ENCODE results near the gene HACL1. TPM values are rescaled to one million over a fixed set of nuclear protein-coding genes. Genes with fewer than 3 reads are reported as not detected.

Gene HACL1
- total and polyA plus RNA-seq, 10 of the 15 experiments (the other 5 are each of a cell fraction or from before 2014, with no cell fraction given), result 19.4 to 48.7 (median 30.1) TPM

- POLR2A ChIA-PET, result no interaction called here
- Histone ChIP-seq H2AFZ (ENCODE audit: control insufficient read depth, low read depth, low read length) (no peak overlapping the region), H4K20me1 (ENCODE audit: control insufficient read depth, insufficient read depth) (no peaks in the 10 kb centered on the region), H3K9me3 (replicated peaks; ENCODE audit: control insufficient read depth, insufficient read depth, low read length) (no peaks in the 10 kb centered on the region), H3K79me2 (ENCODE audit: control insufficient read depth, insufficient read depth, low read length) (no peaks in the 10 kb centered on the region), H3K4me1 (ENCODE audit: control insufficient read depth, insufficient read depth, low read length) (no peaks in the 10 kb centered on the region), H3K4me3 (no peak overlapping the region), H3K4me2 (ENCODE audit: control insufficient read depth, insufficient read depth) (no peak overlapping the region), H3K36me3 (ENCODE audit: control insufficient read depth in 2 of 2, insufficient read depth in 2 of 2, low read length in 1 of 2) (no peaks in the 10 kb centered on the region), H3K27ac (ENCODE audit: control insufficient read depth, insufficient read depth) (no peak overlapping the region), H3K27me3 (replicated peaks in 1 of 2; ENCODE audit: control insufficient read depth in 2 of 2, insufficient read depth in 2 of 2, low read length in 1 of 2) (no peaks in the 10 kb centered on the region), H3K9ac (ENCODE audit: control insufficient read depth, insufficient read depth, low read length) (no peak overlapping the region)
- SMC1A ChIA-PET (ENCODE audit: uncharacterized antibody, unreplicated experiment), result no interaction called here
- WGBS (ENCODE audit: insufficient coverage, insufficient replicate concordance, low lambda C conversion rate, missing lambda C conversion rate), result 0% methylated on average over 2 of the region's 2 CpGs
- in situ Hi-C loops (cut with MboI), result no loop called here
- no peak for DNase-seq (ENCODE audit: low read depth, low spot score)
- FAIRE-seq, result no peak
- no TSS peak for BruUV-seq (replicated peaks)
- RAD21 ChIA-PET (ENCODE audit: unreplicated experiment), result no interaction called here
- no peak for ATAC-seq
- intact Hi-C loops (cut with micrococcal nuclease; ENCODE audit: unreplicated experiment), result no loop called here
- no peak for TF ChIP-seq IKZF2 (IDR thresholded peaks at IDR 0.05)
- TF ChIP-seq KAT2A (conservative IDR thresholded peaks at IDR 0.05; ENCODE audit: control insufficient read depth, low read depth, low read length), result no peak
- no peak for TF ChIP-seq ZZZ3 (IDR thresholded peaks at IDR 0.05; ENCODE audit: control insufficient read depth, insufficient read length, low read depth)
- no peak for TF ChIP-seq POLR2AphosphoS5 (IDR thresholded peaks at IDR 0.05; ENCODE audit: low read length)
- no peak for TF ChIP-seq RAD21 (IDR thresholded peaks at IDR 0.05; ENCODE audit: insufficient read depth, low read depth, low read length)
- no peak for TF ChIP-seq SUPT20H (IDR thresholded peaks at IDR 0.05; ENCODE audit: borderline replicate concordance, control insufficient read depth, low read depth, low read length)
- no peak for TF ChIP-seq PRDM15 (CRISPR knock-in tag; IDR thresholded peaks at IDR 0.05)
- TF ChIP-seq YY1 (IDR thresholded peaks at IDR 0.05; ENCODE audit: low read depth, low read length), result no peak
- no peak for TF ChIP-seq RBBP5 (conservative IDR thresholded peaks at IDR 0.05)
- no peak for TF ChIP-seq IRF3 (IDR thresholded peaks at IDR 0.05)
- TF ChIP-seq RB1 (IDR thresholded peaks at IDR 0.05; ENCODE audit: borderline replicate concordance), result no peak
- CTCF ChIA-PET, result interaction anchor here (1.8 kb wide), 1 partner anchor 10 kb away, joined by 7 read pairs; no protein-coding TSS in a partner anchor
Measured at GRCh38 chr3:15536856-15537255, 64.5 kb downstream of the HACL1 start.

Measured in GM12878 (cell line).